ENCODE measurements around the gene ZBTB34.

ZBTB34 gene

DNA sequence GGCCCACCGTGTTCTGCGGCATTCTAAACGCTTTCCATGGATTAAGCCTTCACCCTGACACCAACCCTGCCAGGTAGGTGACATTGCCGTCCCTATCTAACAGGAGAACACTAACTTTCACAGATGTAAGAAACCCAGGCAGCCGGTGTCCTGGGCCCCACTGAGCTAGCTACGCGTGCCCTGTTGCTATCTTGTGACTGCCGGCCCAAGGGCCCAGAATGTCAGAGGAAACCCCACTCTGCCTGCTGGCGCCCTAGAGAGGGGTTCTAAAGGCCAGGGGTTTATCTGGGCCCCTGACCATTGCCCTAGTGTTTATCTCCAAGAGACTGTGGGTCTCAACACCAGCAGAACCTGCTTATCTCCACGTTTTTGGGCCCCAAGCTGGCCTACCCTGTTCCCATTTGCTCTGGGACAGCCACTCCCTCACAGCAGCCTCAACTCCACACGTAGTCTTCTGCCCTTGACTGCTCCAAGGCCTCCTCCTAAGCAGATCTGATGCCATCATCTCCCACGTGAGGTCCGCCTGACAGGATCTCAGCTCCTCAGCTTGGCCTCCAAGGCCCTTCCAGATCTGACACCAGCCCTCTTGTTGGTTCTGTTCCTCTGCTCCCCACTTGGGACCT lies 18.1 kb upstream of the ZBTB34 start:
- Histone ChIP-seq H3K36me3 (ENCODE audit: control insufficient read depth, insufficient read depth, low read length) (peaks cover 4% of the 10 kb centered on the region), H3K27ac (ENCODE audit: insufficient read depth, low read length, poor library complexity, severe bottlenecking) (no peak overlapping the region), H3K4me1 (ENCODE audit: control insufficient read depth, insufficient read depth, low read length, poor library complexity, severe bottlenecking) (no peaks in the 10 kb centered on the region), H3K9me3 (ENCODE audit: control insufficient read depth, low read length) (no peaks in the 10 kb centered on the region), H3K4me3 (ENCODE audit: insufficient read depth, low read depth, low read length, poor library complexity, severe bottlenecking) (no peak overlapping the region), H3K27me3 (replicated peaks; ENCODE audit: control insufficient read depth, insufficient read depth, low read length, poor library complexity, severe bottlenecking) (no peaks in the 10 kb centered on the region)
- DNase-seq = no peak

DNA sequence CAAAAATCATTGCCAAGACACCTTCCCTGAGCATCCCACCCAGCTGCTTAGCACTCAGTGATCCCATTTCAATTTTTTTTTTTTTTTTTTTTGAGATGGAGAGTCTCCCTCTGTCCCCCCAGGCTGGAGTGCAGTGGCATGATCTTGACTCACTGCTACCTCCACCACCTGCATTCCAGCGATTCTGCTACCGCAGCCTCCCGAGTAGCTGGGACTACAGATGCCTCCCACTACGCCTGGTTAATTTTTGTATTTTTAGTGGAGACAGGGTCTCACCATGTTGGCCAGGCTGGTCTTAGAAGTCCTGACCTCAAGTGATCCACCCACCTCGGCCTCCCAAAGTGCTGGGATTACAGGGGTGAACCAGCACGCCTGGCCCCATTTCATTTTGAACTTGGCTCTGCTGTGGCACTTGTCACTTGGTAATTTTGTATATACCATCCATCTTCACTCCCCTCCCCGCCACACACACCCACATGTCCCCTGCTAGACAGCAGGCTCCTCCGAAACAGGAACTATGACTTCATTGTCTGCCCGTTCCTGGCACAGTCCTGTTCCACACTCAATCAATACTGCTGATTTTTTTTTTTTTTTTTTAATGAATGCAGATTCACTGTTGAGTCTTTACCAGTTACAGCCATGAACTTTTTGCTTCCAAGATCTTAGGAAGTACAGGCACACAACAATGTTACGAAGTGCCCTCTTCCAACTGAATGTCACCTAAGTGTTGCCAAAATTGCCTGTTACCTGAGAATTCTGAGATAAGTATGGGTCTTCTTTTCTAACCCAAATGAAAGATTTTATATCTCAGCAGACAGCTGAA lies 17.3 kb upstream of the ZBTB34 start:
- H3K36me3 ChIP-seq (ENCODE audit: control insufficient read depth, insufficient read depth, low read length) = peaks cover 4% of the 10 kb centered on the region
- no peak for DNase-seq
- no peaks in the 10 kb centered on the region for H3K27me3 ChIP-seq (replicated peaks; ENCODE audit: control insufficient read depth, insufficient read depth, low read length, poor library complexity, severe bottlenecking)
- no peaks in the 10 kb centered on the region for H3K4me1 ChIP-seq (ENCODE audit: control insufficient read depth, insufficient read depth, low read length, poor library complexity, severe bottlenecking)
- H3K27ac ChIP-seq (ENCODE audit: insufficient read depth, low read length, poor library complexity, severe bottlenecking) = no peak overlapping the region
- no peak overlapping the region for H3K4me3 ChIP-seq (ENCODE audit: insufficient read depth, low read depth, low read length, poor library complexity, severe bottlenecking)
- no peaks in the 10 kb centered on the region for H3K9me3 ChIP-seq (ENCODE audit: control insufficient read depth, low read length)

DNA sequence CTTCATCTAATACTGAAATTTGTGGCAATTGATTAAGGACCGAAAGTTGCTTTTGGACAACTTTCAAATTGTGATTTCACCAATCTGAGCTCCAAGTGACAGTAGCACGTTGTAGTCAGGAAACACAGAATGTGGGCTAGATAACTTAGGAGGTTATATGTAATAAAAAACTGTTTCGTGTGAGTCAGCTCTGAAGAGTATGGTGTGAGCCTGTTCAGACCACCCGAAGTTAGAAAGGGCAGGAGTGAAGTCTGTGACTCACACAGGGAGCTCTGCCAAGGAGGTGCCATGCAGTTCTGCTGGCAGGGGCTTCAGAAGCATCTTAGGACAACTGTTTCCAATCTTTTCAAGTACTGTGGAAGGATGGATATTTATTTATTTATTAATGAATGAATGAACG lies 16.4 kb upstream of the ZBTB34 start:
- no peak overlapping the region for H3K4me3 ChIP-seq (ENCODE audit: insufficient read depth, low read depth, low read length, poor library complexity, severe bottlenecking)
- no peak overlapping the region for H3K27ac ChIP-seq (ENCODE audit: insufficient read depth, low read length, poor library complexity, severe bottlenecking)
- H3K27me3 ChIP-seq (replicated peaks; ENCODE audit: control insufficient read depth, insufficient read depth, low read length, poor library complexity, severe bottlenecking) = no peaks in the 10 kb centered on the region
- DNase-seq = no peak
- no peaks in the 10 kb centered on the region for H3K36me3 ChIP-seq (ENCODE audit: control insufficient read depth, insufficient read depth, low read length)
- no peaks in the 10 kb centered on the region for H3K9me3 ChIP-seq (ENCODE audit: control insufficient read depth, low read length)
- H3K4me1 ChIP-seq (ENCODE audit: control insufficient read depth, insufficient read depth, low read length, poor library complexity, severe bottlenecking) = no peaks in the 10 kb centered on the region

- Histone ChIP-seq H3K36me3 (ENCODE audit: control insufficient read depth, insufficient read depth, low read length) (no peaks in the 10 kb centered on the region), H3K4me1 (ENCODE audit: control insufficient read depth, insufficient read depth, low read length, poor library complexity, severe bottlenecking) (no peaks in the 10 kb centered on the region)
- DNase-seq = no peak
These were observed 13.4 kb upstream of the ZBTB34 start for GRCh38 chr9:126847051-126847450.

DNA sequence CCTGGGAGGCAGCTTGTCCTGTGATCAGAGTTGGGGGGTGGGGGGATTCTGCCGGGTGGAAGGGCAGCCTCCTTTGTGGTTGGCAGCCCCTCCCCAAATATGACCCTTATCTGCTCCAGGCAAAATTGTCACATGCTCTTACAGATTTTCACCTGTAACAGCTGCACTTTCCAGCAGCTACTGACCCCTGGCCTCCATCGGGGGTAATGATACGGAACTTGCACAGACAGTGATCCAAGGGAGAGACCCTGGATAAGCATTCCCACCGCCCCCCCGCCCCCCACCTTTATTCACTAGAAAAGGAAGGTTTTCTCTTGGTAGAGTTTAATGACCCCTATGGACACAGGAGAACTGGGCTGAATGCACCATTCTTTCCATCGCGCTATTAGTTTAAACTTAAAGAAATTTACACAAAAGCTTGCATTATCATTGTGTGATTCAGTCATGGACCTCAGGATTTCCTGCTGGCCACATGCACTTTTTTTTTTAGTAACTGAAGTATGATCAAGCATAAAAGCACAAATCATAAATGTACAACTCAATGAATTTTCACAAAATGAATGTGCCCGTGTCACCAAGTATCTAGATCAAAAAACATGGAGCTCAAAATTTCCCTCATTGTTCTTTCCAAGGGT lies 10.7 kb upstream of the ZBTB34 start:
- Histone ChIP-seq H3K27ac (ENCODE audit: insufficient read depth, low read length, poor library complexity, severe bottlenecking) (no peak overlapping the region), H3K36me3 (ENCODE audit: control insufficient read depth, insufficient read depth, low read length) (no peaks in the 10 kb centered on the region), H3K4me3 (ENCODE audit: insufficient read depth, low read depth, low read length, poor library complexity, severe bottlenecking) (no peak overlapping the region), H3K27me3 (replicated peaks; ENCODE audit: control insufficient read depth, insufficient read depth, low read length, poor library complexity, severe bottlenecking) (peaks cover 4% of the 10 kb centered on the region), H3K9me3 (ENCODE audit: control insufficient read depth, low read length) (no peaks in the 10 kb centered on the region), H3K4me1 (ENCODE audit: control insufficient read depth, insufficient read depth, low read length, poor library complexity, severe bottlenecking) (no peaks in the 10 kb centered on the region)
- DNase-seq = no peak

More at GRCh38 chr9:126847051-126847450, 13.4 kb upstream of the ZBTB34 start:
- Histone ChIP-seq H3K27me3 (replicated peaks; ENCODE audit: control insufficient read depth, insufficient read depth, low read length, poor library complexity, severe bottlenecking) (peaks cover 4% of the 10 kb centered on the region), H3K4me3 (ENCODE audit: insufficient read depth, low read depth, low read length, poor library complexity, severe bottlenecking) (no peak overlapping the region), H3K9me3 (ENCODE audit: control insufficient read depth, low read length) (no peaks in the 10 kb centered on the region), H3K27ac (ENCODE audit: insufficient read depth, low read length, poor library complexity, severe bottlenecking) (no peak overlapping the region)

- Histone ChIP-seq H3K9me3 (ENCODE audit: control insufficient read depth, low read length) (no peaks in the 10 kb centered on the region), H3K36me3 (ENCODE audit: control insufficient read depth, insufficient read depth, low read length) (no peaks in the 10 kb centered on the region), H3K4me3 (ENCODE audit: insufficient read depth, low read depth, low read length, poor library complexity, severe bottlenecking) (no peak overlapping the region), H3K27ac (ENCODE audit: insufficient read depth, low read length, poor library complexity, severe bottlenecking) (no peak overlapping the region), H3K27me3 (replicated peaks; ENCODE audit: control insufficient read depth, insufficient read depth, low read length, poor library complexity, severe bottlenecking) (peaks cover 4% of the 10 kb centered on the region), H3K4me1 (ENCODE audit: control insufficient read depth, insufficient read depth, low read length, poor library complexity, severe bottlenecking) (no peaks in the 10 kb centered on the region)
- no peak for DNase-seq
These were observed 9.1 kb upstream of the ZBTB34 start for GRCh38 chr9:126851286-126851880.

DNA sequence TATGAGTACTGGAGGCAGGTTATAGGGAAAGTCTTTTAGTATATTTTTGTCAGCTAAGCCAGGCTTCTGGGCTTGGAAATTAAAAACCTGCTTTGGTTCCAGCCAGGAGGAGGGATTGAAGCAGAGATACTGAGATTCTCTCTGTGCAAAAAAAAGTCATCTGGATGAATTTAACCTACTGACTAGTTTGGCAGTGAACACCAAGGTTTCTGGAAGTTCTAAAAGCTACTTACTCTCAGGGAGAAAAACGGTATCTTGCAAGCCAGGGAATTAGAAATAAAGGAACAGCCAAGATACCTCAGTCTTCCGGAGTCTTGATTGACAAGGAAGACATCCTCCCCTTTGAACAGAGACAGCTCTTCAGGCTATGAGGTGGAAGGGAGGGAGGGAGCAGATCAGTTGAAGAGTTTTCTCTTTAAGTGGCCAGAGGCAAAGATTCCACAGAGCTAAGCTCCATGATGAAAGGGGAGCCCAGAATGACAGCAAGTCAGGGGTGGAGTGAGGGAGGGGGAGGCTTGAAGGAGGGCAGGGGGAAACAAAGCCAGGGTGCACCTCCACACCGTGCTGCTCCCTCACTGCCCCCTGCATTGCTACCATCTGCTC lies 8.3 kb upstream of the ZBTB34 start:
- H3K27ac ChIP-seq (ENCODE audit: insufficient read depth, low read length, poor library complexity, severe bottlenecking) = no peak overlapping the region
- DNase-seq = no peak
- H3K4me3 ChIP-seq (ENCODE audit: insufficient read depth, low read depth, low read length, poor library complexity, severe bottlenecking) = no peak overlapping the region
- H3K27me3 ChIP-seq (replicated peaks; ENCODE audit: control insufficient read depth, insufficient read depth, low read length, poor library complexity, severe bottlenecking) = peaks cover 4% of the 10 kb centered on the region
- no peaks in the 10 kb centered on the region for H3K4me1 ChIP-seq (ENCODE audit: control insufficient read depth, insufficient read depth, low read length, poor library complexity, severe bottlenecking)
- H3K36me3 ChIP-seq (ENCODE audit: control insufficient read depth, insufficient read depth, low read length) = no peaks in the 10 kb centered on the region
- H3K9me3 ChIP-seq (ENCODE audit: control insufficient read depth, low read length) = no peaks in the 10 kb centered on the region

GRCh38 chr9:126853667-126854066 lies 6.8 kb upstream of the ZBTB34 start:
- Histone ChIP-seq H3K27me3 (replicated peaks; ENCODE audit: control insufficient read depth, insufficient read depth, low read length, poor library complexity, severe bottlenecking) (peaks cover 4% of the 10 kb centered on the region), H3K4me3 (ENCODE audit: insufficient read depth, low read depth, low read length, poor library complexity, severe bottlenecking) (no peak overlapping the region), H3K4me1 (ENCODE audit: control insufficient read depth, insufficient read depth, low read length, poor library complexity, severe bottlenecking) (no peaks in the 10 kb centered on the region), H3K27ac (ENCODE audit: insufficient read depth, low read length, poor library complexity, severe bottlenecking) (no peak overlapping the region), H3K36me3 (ENCODE audit: control insufficient read depth, insufficient read depth, low read length) (no peaks in the 10 kb centered on the region), H3K9me3 (ENCODE audit: control insufficient read depth, low read length) (no peaks in the 10 kb centered on the region)
- no peak for DNase-seq

DNA sequence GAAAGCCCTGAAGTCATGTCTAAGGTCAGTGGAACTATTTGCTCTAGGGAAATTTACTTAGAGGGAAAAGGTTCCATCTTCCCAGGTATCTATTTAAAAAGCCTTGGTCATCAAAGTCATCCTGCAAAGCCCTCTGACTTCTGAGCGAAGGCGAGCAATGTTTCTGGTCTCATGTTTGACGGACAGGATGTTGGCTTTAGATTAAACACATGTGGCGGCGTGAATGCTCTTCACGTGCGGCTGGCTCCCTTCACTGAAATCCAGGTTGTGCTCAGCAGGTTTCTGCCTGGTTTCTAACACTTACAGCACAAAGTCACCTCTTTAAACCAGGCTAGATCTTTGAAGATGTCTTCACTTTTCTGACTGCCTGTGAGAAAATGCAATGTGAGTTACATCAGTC lies 5.7 kb upstream of the ZBTB34 start:
- Histone ChIP-seq H3K4me3 (ENCODE audit: insufficient read depth, low read depth, low read length, poor library complexity, severe bottlenecking) (no peak overlapping the region), H3K36me3 (ENCODE audit: control insufficient read depth, insufficient read depth, low read length) (no peaks in the 10 kb centered on the region), H3K27me3 (replicated peaks; ENCODE audit: control insufficient read depth, insufficient read depth, low read length, poor library complexity, severe bottlenecking) (peaks cover 4% of the 10 kb centered on the region), H3K27ac (ENCODE audit: insufficient read depth, low read length, poor library complexity, severe bottlenecking) (no peak overlapping the region), H3K4me1 (ENCODE audit: control insufficient read depth, insufficient read depth, low read length, poor library complexity, severe bottlenecking) (peaks cover 2% of the 10 kb centered on the region), H3K9me3 (ENCODE audit: control insufficient read depth, low read length) (no peaks in the 10 kb centered on the region)
- DNase-seq = no peak
